Hypothalamus (tissue), 51 donors: Measurements from ENCODE around the gene ACSL6.

ENCODE experiments used
- DNase-seq, 51 donors: peaks; one replicate each; lab custom pipeline; 2025; lab: John Stamatoyannopoulos, UW

The ACSL6 gene

GRCh38 chr5:132050136-132050535 lies 38.7 kb upstream of the ACSL6 start:
- peak in 18 of 51 donors; percentile 2 to 48 (median 20) for DNase-seq

GRCh38 chr5:132049559-132049958 lies 38.1 kb upstream of the ACSL6 start:
- no peak for DNase-seq

GRCh38 chr5:132049093-132049492 lies 37.6 kb upstream of the ACSL6 start:
- DNase-seq = no peak

- no peak for DNase-seq
Observed at GRCh38 chr5:132046880-132047299, 35.4 kb upstream of the ACSL6 start.

- DNase-seq = peak in 8 of 51 donors; percentile 2 to 34 (median 10)
Observed at GRCh38 chr5:132044207-132044606, 32.7 kb upstream of the ACSL6 start.

GRCh38 chr5:132037353-132037752 lies 25.9 kb upstream of the ACSL6 start:
- DNase-seq = no peak

- no peak for DNase-seq
Observed at GRCh38 chr5:132033122-132033521, 21.7 kb upstream of the ACSL6 start.

- DNase-seq = no peak
Observed at GRCh38 chr5:132032196-132032595, 20.7 kb upstream of the ACSL6 start.

GRCh38 chr5:132030610-132031009 lies 19.2 kb upstream of the ACSL6 start:
- no peak for DNase-seq

GRCh38 chr5:132029609-132030330 lies 18.3 kb upstream of the ACSL6 start:
- no peak for DNase-seq

- no peak for DNase-seq
Observed at GRCh38 chr5:132027027-132027426, 15.6 kb upstream of the ACSL6 start.

GRCh38 chr5:132026516-132027008 lies 15.1 kb upstream of the ACSL6 start:
- no peak for DNase-seq

- DNase-seq = no peak
Observed at GRCh38 chr5:132025403-132025971, 14.0 kb upstream of the ACSL6 start.

GRCh38 chr5:132024789-132025402 lies 13.4 kb upstream of the ACSL6 start:
- DNase-seq = no peak

GRCh38 chr5:132024117-132024435 lies 12.6 kb upstream of the ACSL6 start:
- DNase-seq = no peak

- no peak for DNase-seq
Observed at GRCh38 chr5:132023258-132024116, 12.0 kb upstream of the ACSL6 start.

GRCh38 chr5:132022737-132023136 lies 11.3 kb upstream of the ACSL6 start:
- peak in 1 of 51 donors; percentile 44 for DNase-seq

- DNase-seq = no peak
Observed at GRCh38 chr5:132021654-132022053, 10.2 kb upstream of the ACSL6 start.

GRCh38 chr5:132020568-132021339 lies 9.3 kb upstream of the ACSL6 start:
- DNase-seq = no peak

GRCh38 chr5:132019857-132020555 lies 8.5 kb upstream of the ACSL6 start:
- DNase-seq = no peak
